ENCODE results near the gene SLC16A8.
"Not testable (repeated sequence)": the region's sequence is repeated elsewhere in the genome, so short reads cannot be mapped to it uniquely, and the experiment has no call there.

SLC16A8 gene

DNA sequence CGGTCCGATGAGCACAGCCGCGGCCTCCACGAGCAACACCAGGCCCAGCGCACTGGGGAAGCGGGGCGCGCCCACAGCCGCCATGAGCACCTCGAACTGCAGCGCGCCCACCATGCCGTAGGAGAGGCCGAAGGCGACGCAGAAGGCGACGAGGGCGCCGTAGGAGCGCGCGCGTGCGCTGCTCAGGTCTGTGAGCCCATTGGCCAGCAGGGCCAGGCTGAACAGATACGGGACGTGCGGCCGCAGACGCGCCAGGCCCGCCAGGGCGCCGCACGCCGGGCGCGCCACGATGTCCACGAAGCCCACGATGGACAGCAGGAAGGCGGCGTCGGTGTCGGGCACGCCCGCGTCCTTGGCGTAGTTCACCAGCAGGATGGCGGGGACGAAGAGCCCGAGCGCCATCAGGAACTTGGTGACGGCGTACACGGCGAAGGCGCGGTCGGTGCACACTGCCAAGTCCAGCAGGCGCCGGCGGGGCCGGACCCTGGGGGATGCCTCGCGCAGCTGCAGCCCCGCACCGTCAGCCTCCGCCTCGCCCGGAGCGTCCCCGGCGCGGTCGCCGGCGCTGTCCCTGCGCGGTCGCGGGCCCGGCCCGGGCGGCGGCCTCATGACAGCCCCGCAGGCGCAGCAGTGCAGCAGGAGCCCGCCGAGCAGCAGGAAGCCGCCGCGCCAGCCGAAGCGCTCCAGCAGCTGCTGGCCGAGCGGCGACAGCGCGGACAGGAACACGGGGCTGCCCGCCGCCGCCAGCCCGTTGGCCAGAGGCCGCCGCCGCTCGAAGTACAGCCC is 2.9 kb downstream of the SLC16A8 start:
- Histone ChIP-seq H4K91ac (ENCODE audit: low read depth, low read length, poor library complexity) (no peak overlapping the region), H3K9me3 (replicated peaks in 1 of 2; ENCODE audit: control insufficient read depth in 2 of 2, insufficient read depth in 1 of 2, low read depth in 1 of 2, low read length in 2 of 2) (no peaks in the 10 kb centered on the region), H4K8ac (ENCODE audit: low read depth, low read length) (peak overlapping the region; percentile 92), H2AFZ (ENCODE audit: low read length) (no peak overlapping the region), H3K18ac (ENCODE audit: low read length) (peak overlapping the region; percentile 94), H3K9ac (ENCODE audit: low read depth, low read length, poor library complexity) (peak overlapping the region; percentile 80), H2BK5ac (ENCODE audit: low read length) (no peak overlapping the region), H3K27me3 (ENCODE audit: control insufficient read depth in 3 of 3, insufficient read depth in 3 of 3, low read depth in 1 of 3, low read length in 3 of 3) (peaks cover 0 to 29% (median 7%) of the 10 kb centered on the region in 3 experiments), H3K27ac (replicated peaks; ENCODE audit: low read length) (no peak overlapping the region), H2BK15ac (ENCODE audit: low read length) (peak overlapping the region; percentile 100), H2AK5ac (ENCODE audit: low read depth, low read length) (peak overlapping the region; percentile 95), H2BK12ac (ENCODE audit: low read length) (peak overlapping the region; percentile 99), H3K4me1 (ENCODE audit: control insufficient read depth in 2 of 2, insufficient read depth in 1 of 2, low read depth in 1 of 2, low read length in 2 of 2) (peaks cover 11 to 41% of the 10 kb centered on the region in 2 donors), H3K23ac (ENCODE audit: low read depth, low read length, poor library complexity) (peak overlapping the region; percentile 99), H2BK120ac (ENCODE audit: low read depth, low read length) (peak overlapping the region; percentile 67), H3K36me3 (replicated peaks in 1 of 2; ENCODE audit: control insufficient read depth in 2 of 2, insufficient read depth in 2 of 2, low read length in 2 of 2) (peaks cover 0 to 2% of the 10 kb centered on the region in 2 donors), H3K14ac (ENCODE audit: low read length) (peak overlapping the region; percentile 97), H3K4me3 (ENCODE audit: low read length in 2 of 2) (peak overlapping the region in 1 of 2 donors; percentile 72), H3K4ac (ENCODE audit: low read length) (no peak overlapping the region), H3K79me1 (ENCODE audit: low read depth, low read length) (peaks cover 4% of the 10 kb centered on the region), H3K4me2 (ENCODE audit: insufficient read depth, low read length, poor library complexity, severe bottlenecking) (peak overlapping the region; percentile 57)
- DNase-seq (ENCODE audit: low spot score): no peak
- no CpG with 5 or more reads among the region's 110 CpGs for WGBS, 2 donors (ENCODE audit: extremely low coverage in 2 of 2, insufficient read length in 2 of 2, insufficient replicate concordance in 1 of 2)

DNA sequence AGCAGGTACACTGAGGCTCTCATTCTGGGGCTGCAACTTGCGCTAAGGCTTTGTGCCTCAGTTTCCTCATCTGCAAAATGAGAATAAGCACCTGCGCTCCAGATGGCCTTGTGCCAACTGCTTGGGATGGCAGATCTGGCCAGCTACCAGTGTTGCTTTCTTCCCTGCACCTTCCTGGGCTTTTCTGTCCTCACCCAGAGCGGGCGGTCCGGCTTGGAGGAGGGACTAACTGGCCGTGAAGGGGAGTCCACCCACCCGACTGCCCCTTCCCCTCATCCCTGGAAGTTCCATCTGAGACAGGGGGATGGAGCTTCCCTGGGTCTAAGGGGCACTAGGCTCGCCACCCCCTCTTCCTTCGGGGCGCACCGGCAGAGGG is 3.5 kb downstream of the SLC16A8 start:
- H2BK5ac ChIP-seq (ENCODE audit: low read length): no peak overlapping the region
- H3K79me1 ChIP-seq (ENCODE audit: low read depth, low read length): peaks cover 4% of the 10 kb centered on the region
- peak overlapping the region; percentile 16 for H3K9ac ChIP-seq (ENCODE audit: low read depth, low read length, poor library complexity)
- H3K36me3 ChIP-seq (replicated peaks in 1 of 2; ENCODE audit: control insufficient read depth in 2 of 2, insufficient read depth in 2 of 2, low read length in 2 of 2): peaks cover 0 to 2% of the 10 kb centered on the region in 2 donors
- H3K4me2 ChIP-seq (ENCODE audit: insufficient read depth, low read length, poor library complexity, severe bottlenecking): peak overlapping the region; percentile 57
- peaks cover 16 to 37% of the 10 kb centered on the region in 2 donors for H3K4me1 ChIP-seq (ENCODE audit: control insufficient read depth in 2 of 2, insufficient read depth in 1 of 2, low read depth in 1 of 2, low read length in 2 of 2)
- H3K4me3 ChIP-seq (ENCODE audit: low read length in 2 of 2): no peak overlapping the region
- peak overlapping the region; percentile 94 for H3K18ac ChIP-seq (ENCODE audit: low read length)
- H2BK120ac ChIP-seq (ENCODE audit: low read depth, low read length): peak overlapping the region; percentile 67
- peak overlapping the region; percentile 23 for H3K4ac ChIP-seq (ENCODE audit: low read length)
- H3K27me3 ChIP-seq (ENCODE audit: control insufficient read depth in 3 of 3, insufficient read depth in 3 of 3, low read depth in 1 of 3, low read length in 3 of 3): peaks cover 0 to 29% (median 7%) of the 10 kb centered on the region in 3 experiments
- peak overlapping the region; percentile 99 for H3K23ac ChIP-seq (ENCODE audit: low read depth, low read length, poor library complexity)
- WGBS, 2 donors (ENCODE audit: extremely low coverage in 2 of 2, insufficient read length in 2 of 2, insufficient replicate concordance in 1 of 2): no CpG with 5 or more reads among the region's 11 CpGs
- H4K8ac ChIP-seq (ENCODE audit: low read depth, low read length): peak overlapping the region; percentile 17
- H3K27ac ChIP-seq (replicated peaks; ENCODE audit: low read length): no peak overlapping the region
- peak overlapping the region; percentile 97 for H3K14ac ChIP-seq (ENCODE audit: low read length)
- H3K9me3 ChIP-seq (replicated peaks in 1 of 2; ENCODE audit: control insufficient read depth in 2 of 2, insufficient read depth in 1 of 2, low read depth in 1 of 2, low read length in 2 of 2): no peaks in the 10 kb centered on the region
- peak overlapping the region; percentile 100 for H2BK15ac ChIP-seq (ENCODE audit: low read length)
- no peak for DNase-seq (ENCODE audit: low spot score)
- H2AFZ ChIP-seq (ENCODE audit: low read length): no peak overlapping the region
- H4K91ac ChIP-seq (ENCODE audit: low read depth, low read length, poor library complexity): no peak overlapping the region
- H2AK5ac ChIP-seq (ENCODE audit: low read depth, low read length): peak overlapping the region; percentile 95
- peak overlapping the region; percentile 94 for H2BK12ac ChIP-seq (ENCODE audit: low read length)

DNA sequence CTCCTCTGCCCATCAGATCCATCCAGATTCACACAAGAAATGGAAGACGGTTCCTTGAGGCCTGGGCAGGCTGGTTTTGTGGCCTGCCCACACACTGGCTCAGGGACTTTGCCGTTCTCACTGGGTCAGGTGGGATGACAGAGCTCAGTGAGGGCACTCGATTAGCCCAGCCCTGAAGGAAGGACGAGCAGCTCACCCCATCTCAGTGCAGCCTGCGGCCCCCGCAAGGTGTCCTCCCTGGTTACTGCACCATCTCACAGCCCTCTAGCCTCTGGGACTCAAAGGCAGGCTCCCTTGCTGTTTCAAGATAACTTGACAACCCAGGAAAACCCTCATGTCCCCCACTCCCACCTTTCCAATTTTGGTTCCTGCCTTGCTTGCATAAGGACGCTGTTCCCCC is 4.2 kb downstream of the SLC16A8 start:
- Histone ChIP-seq H3K79me1 (ENCODE audit: low read depth, low read length) (peaks cover 4% of the 10 kb centered on the region), H4K8ac (ENCODE audit: low read depth, low read length) (no peak overlapping the region), H2AK5ac (ENCODE audit: low read depth, low read length) (peak overlapping the region; percentile 82), H4K91ac (ENCODE audit: low read depth, low read length, poor library complexity) (no peak overlapping the region), H3K4me3 (ENCODE audit: low read length in 2 of 2) (no peak overlapping the region), H3K36me3 (replicated peaks in 1 of 2; ENCODE audit: control insufficient read depth in 2 of 2, insufficient read depth in 2 of 2, low read length in 2 of 2) (peaks cover 0 to 1% of the 10 kb centered on the region in 2 donors), H2AFZ (ENCODE audit: low read length) (no peak overlapping the region), H3K4me1 (ENCODE audit: control insufficient read depth in 2 of 2, insufficient read depth in 1 of 2, low read depth in 1 of 2, low read length in 2 of 2) (peaks cover 23 to 31% of the 10 kb centered on the region in 2 donors), H3K27me3 (ENCODE audit: control insufficient read depth in 3 of 3, insufficient read depth in 3 of 3, low read depth in 1 of 3, low read length in 3 of 3) (peaks cover 0 to 29% (median 7%) of the 10 kb centered on the region in 3 experiments), H2BK120ac (ENCODE audit: low read depth, low read length) (no peak overlapping the region), H3K4me2 (ENCODE audit: insufficient read depth, low read length, poor library complexity, severe bottlenecking) (no peak overlapping the region), H2BK15ac (ENCODE audit: low read length) (peak overlapping the region; percentile 27), H3K9me3 (replicated peaks in 1 of 2; ENCODE audit: control insufficient read depth in 2 of 2, insufficient read depth in 1 of 2, low read depth in 1 of 2, low read length in 2 of 2) (no peaks in the 10 kb centered on the region), H3K18ac (ENCODE audit: low read length) (peak overlapping the region; percentile 44), H3K23ac (ENCODE audit: low read depth, low read length, poor library complexity) (no peak overlapping the region), H2BK5ac (ENCODE audit: low read length) (no peak overlapping the region), H3K27ac (replicated peaks; ENCODE audit: low read length) (no peak overlapping the region), H2BK12ac (ENCODE audit: low read length) (no peak overlapping the region), H3K14ac (ENCODE audit: low read length) (no peak overlapping the region), H3K9ac (ENCODE audit: low read depth, low read length, poor library complexity) (no peak overlapping the region), H3K4ac (ENCODE audit: low read length) (no peak overlapping the region)
- no peak for DNase-seq (ENCODE audit: low spot score)
- no CpG with 5 or more reads among the region's 7 CpGs for WGBS, 2 donors (ENCODE audit: extremely low coverage in 2 of 2, insufficient read length in 2 of 2, insufficient replicate concordance in 1 of 2)

DNA sequence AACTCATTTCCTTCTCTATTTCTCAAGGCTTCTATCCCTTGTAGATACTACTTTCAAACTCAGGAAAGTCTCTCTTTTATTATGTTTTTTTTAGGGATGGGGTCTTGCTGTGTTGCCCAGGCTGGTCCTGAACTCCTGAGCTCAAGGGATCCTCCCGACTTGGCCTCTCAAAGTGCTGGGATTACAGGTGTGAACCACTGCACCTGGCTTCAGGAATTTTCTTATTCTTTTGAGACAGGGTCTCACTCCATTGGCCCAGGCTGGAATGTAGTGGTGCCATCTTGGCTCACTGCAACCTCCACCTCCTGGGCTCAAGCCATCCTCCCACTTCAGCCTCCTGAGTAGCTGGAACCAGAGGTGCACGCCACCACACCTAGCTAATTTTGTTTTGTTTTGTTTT is 4.8 kb downstream of the SLC16A8 start:
- not testable (repeated sequence) for H2BK5ac ChIP-seq (ENCODE audit: low read length); H3K9me3 ChIP-seq (replicated peaks in 1 of 2; ENCODE audit: control insufficient read depth in 2 of 2, insufficient read depth in 1 of 2, low read depth in 1 of 2, low read length in 2 of 2); H3K4me2 ChIP-seq (ENCODE audit: insufficient read depth, low read length, poor library complexity, severe bottlenecking); H2BK12ac ChIP-seq (ENCODE audit: low read length); H3K4ac ChIP-seq (ENCODE audit: low read length); H3K23ac ChIP-seq (ENCODE audit: low read depth, low read length, poor library complexity); H2BK120ac ChIP-seq (ENCODE audit: low read depth, low read length); H3K14ac ChIP-seq (ENCODE audit: low read length); H4K91ac ChIP-seq (ENCODE audit: low read depth, low read length, poor library complexity); H3K27ac ChIP-seq (replicated peaks; ENCODE audit: low read length); DNase-seq (ENCODE audit: low spot score); H4K8ac ChIP-seq (ENCODE audit: low read depth, low read length); H3K79me1 ChIP-seq (ENCODE audit: low read depth, low read length); H3K9ac ChIP-seq (ENCODE audit: low read depth, low read length, poor library complexity); H3K18ac ChIP-seq (ENCODE audit: low read length); H2AFZ ChIP-seq (ENCODE audit: low read length); H3K36me3 ChIP-seq (replicated peaks in 1 of 2; ENCODE audit: control insufficient read depth in 2 of 2, insufficient read depth in 2 of 2, low read length in 2 of 2); H2BK15ac ChIP-seq (ENCODE audit: low read length); H3K4me3 ChIP-seq (ENCODE audit: low read length in 2 of 2)
- no CpG with 5 or more reads among the region's 2 CpGs for WGBS, 2 donors (ENCODE audit: extremely low coverage in 2 of 2, insufficient read length in 2 of 2, insufficient replicate concordance in 1 of 2)
- Histone ChIP-seq H2AK5ac (ENCODE audit: low read depth, low read length) (peak overlapping the region; percentile 82), H3K4me1 (ENCODE audit: control insufficient read depth in 2 of 2, insufficient read depth in 1 of 2, low read depth in 1 of 2, low read length in 2 of 2) (peaks cover 19 to 28% of the 10 kb centered on the region in 2 donors), H3K27me3 (ENCODE audit: control insufficient read depth in 3 of 3, insufficient read depth in 3 of 3, low read depth in 1 of 3, low read length in 3 of 3) (peaks cover 0 to 29% (median 7%) of the 10 kb centered on the region in 3 experiments)
